GM19351 (cell line): ENCODE results near the gene CTXND1.

Source experiments
- ATAC-seq: cut with Tn5 transposase; IDR thresholded peaks from one replicate; pipeline ENCODE4 v1.9.1; 2021; ENCODE audit warnings: mild to moderate bottlenecking, moderate library complexity; ENCODE audit not compliant: unreplicated experiment

Gene CTXND1

GRCh38 chr15:80259942-80260510 lies 8.0 kb upstream of the CTXND1 start:
- ATAC-seq: no peak

- ATAC-seq: no peak
Observed at GRCh38 chr15:80251428-80252120, 439 bp downstream of the CTXND1 start.

- ATAC-seq: no peak
Observed at GRCh38 chr15:80250614-80251427, 1.2 kb downstream of the CTXND1 start.

GRCh38 chr15:80249973-80250372 lies 2.0 kb downstream of the CTXND1 start:
- no peak for ATAC-seq

DNA sequence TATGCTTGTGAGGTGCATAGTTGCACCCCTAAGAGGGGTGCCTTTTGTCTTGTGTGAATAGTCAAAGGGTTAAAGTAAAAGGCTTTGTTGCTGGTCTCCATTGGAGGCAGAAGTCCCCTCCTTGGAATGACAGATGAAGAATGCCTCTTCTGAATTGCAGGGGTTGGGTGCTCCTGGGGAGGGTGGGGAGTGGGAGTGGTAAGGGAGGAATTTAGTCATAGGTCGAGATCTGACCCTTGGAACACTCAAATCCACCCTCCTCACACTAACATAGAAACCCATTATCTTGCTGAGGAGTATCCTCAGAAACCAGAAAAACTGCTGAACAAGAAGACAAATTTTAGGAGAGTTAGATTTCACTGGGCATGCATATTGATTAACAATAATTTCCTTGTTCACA lies 4.7 kb downstream of the CTXND1 start:
- no peak for ATAC-seq

DNA sequence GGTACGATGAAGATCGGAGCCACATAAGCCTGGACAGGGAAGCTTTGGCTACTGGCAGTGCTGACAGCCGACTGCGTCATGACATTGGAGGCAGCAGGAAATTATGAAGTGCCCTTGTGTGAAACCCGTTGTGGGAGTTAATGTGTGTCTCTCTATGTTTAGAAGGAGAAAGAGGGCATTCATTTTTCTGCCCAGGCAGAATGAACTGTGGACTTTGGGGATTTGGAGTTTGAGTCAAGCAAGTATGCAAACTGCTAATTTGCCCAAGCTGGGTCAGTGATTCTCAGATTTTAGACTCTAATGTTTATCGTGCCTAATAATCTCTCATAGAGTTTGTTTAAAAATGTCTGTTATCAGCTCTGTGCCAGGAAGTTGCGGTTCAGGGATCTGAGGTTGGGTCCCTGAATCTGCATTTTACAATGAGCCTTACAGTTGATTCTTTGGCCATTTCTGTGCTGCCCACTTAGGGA lies 5.6 kb downstream of the CTXND1 start:
- no peak for ATAC-seq

GRCh38 chr15:80242802-80243201 lies 9.2 kb downstream of the CTXND1 start:
- ATAC-seq: no peak

DNA sequence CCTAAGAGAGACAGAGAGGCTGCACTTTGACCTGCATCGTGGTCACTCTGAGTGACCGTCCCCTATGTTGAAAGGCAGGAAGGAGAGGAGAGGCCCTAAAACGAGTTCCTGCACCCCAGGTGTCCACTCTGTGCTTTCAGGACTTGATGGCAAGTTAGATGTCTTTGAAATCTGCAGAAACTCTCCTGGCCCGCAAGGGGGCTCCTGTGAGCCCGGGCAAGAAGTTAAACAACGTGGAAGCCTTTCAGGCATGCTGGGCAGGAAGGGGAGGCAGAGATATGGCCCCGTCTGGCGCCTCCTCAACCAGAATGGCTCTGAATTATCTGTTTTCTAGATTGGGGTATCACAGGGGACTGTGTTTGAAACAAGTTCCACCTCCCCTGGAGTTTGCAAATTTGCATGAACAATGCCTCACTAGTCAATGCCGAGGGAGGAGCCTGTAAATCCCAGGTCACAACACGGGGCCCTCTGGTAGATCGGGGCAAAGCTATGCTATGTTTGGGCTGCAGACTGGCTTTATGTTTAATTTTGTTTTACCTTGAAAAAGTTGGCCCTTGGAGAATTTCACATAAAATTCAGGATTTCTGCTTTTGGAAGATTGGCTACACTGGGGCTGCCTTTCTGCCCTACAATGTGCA lies 9.8 kb downstream of the CTXND1 start:
- ATAC-seq: no peak

- no peak for ATAC-seq
Observed at GRCh38 chr15:80241508-80241907, 10.5 kb downstream of the CTXND1 start.

DNA sequence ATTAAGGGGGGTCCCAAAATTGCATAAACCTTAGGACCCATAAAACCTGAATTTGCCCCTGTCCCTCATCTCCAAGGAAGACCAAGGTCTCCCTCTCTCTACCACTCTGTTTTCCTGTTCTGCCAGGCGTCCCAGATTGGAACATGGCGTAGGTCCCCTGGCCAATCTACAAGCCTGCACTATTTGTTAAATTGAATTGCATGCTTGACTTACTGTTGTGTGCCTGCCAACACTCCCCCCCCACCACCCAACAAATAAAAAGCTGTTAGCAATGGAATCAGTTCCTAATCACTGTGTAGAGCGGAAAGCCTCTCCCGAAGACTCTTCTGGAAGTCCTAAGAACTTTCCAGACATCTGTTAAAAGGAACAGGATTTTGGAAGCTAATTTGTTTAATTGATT lies 11.7 kb downstream of the CTXND1 start:
- no peak for ATAC-seq

DNA sequence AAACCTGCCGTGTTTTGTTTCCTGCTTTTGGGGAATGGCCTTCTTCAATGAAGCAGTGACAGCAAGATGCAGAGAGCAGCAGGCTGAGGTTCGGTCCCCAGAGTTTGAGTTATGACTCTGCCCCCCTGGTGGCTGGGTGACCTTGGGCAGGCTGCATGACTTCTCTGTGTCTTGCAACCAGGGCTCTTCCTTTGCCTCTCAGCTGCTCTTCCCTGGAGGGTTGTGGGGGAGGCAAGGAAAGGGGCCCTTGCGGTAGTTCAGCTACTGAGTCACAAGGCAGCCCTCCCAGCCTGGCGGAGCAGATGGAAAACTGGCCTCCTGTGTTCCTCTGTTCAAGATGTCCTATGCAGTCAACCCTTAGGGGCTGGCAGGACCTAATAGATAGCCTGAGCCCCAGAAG lies 17.1 kb downstream of the CTXND1 start:
- no peak for ATAC-seq

DNA sequence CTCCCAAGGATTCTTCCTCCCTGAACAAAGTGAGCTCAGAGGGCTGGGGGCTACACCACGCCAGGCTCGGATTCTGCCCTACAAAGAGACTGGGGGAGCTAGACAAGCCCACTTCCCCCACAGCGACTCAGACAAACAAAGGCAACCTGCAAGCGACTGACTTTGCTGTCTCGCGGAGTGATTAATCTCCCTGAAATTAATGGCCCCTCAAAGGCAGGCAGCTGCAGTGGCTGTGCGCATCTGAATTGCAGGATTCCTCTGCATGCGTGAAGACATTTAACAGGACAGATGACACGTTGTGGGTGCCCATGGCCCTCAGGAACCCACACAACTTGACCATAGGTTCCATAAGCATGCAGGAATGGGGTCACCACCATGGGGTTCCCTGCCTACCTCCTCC lies 18.4 kb downstream of the CTXND1 start:
- ATAC-seq: no peak

DNA sequence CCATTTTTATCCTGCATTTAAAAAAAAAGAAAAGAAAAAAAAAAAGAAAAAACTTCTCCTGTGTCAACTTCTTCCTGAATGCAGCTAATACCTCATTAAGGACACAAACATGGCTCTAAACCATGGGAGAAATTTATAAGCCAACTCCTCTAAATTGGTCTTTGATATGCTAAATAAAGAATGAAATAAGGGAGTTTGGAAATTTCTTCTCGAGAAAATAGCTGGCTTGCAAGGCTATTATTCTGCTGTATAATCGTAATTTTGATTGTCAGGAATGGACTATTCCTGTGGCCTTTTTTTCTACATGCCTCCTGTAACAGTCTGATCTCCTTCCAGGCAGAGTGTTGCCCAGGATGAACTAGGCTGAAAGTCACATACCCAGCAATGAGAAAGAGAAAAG lies 20.6 kb downstream of the CTXND1 start:
- ATAC-seq: no peak

DNA sequence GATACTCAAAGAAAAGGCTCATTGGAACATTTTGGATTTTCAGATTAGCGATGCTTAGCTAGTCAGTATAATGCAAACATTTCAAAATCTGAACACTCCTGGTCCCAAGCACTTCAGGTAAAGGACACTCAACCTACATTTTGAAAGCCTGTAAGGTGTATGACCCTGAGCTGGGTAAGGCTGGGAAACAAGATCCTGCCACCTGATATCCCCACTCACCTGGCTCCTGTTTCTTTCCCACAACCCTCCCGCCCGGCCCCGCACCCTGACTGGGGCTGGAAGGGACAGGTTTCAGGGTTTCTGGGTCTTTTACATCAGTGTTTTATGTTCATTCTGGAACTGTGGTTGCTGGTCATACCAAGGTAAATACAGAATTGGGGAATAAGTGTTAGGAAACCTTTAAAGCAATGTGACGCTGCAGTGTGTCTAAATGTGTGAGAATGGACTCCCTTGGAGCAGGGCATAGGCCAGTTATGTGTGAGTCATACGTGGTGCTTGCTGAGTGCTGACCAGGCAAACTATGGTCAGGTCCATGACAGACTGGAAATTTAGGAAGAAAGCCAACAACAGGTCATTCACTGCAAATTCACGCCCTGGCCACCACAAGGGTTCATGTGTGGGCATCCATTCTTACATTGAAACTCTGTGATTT lies 22.9 kb downstream of the CTXND1 start:
- no peak for ATAC-seq

- ATAC-seq: no peak
Observed at GRCh38 chr15:80219955-80220354, 32.1 kb downstream of the CTXND1 start.

- no peak for ATAC-seq
Observed at GRCh38 chr15:80217327-80217900, 34.6 kb downstream of the CTXND1 start.

DNA sequence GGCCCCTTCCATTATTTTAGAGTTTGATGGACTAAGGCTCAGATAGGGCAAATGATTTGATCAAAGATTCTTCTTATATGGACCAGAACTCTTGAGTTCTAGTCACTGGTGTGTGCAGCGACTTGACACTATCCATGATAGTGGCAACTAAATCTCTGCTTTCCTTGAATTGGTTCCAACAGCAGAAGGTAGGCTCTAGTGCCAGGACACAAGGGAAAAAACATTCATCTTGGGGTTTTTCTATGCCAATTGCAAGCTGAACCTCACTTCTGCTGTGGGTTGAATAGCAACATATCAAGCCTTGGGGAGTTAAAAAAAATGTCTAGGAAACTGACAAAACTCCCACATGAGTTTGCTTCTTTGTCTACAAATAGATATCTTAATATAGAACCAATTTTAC lies 35.1 kb downstream of the CTXND1 start:
- ATAC-seq: no peak

DNA sequence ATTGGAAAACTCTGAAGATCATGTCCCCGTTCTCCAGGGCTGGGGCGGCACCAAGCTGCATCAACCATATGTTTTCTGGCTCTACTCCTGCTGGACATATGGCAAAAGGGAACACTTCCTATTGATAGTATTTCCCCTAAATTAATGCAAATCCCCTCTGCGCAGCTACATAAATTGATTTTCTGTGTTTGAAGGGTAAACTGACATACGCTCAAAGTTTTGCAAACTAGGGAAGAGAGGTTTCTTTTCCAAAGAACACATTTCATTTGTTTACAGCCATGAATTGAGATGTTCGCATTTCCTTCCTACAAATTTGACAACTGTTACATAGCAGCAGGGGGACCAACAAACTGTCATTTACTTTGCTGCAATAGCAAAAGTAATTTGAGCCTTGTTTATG lies 35.9 kb downstream of the CTXND1 start:
- ATAC-seq: no peak

GRCh38 chr15:80214910-80215309 lies 37.1 kb downstream of the CTXND1 start:
- no peak for ATAC-seq

DNA sequence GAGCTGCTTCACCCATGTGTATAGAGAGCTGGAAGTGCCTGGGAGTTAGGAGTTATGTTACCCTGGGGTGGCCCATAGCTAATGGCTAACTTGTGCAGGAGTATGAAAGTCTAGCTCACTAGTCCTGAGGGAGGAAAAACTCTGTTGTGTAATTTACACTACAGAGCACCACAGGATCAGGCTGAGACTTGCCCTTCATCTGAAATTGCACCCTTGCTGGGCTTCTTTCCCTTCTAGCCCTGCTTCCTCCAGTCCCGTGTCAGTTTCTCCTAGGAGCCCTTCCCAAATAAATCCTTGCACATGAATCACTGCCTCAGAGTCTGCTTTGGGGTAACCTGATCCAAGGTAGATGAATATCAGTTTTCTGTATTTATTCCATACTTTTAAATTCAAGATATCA lies 40.0 kb downstream of the CTXND1 start:
- no peak for ATAC-seq
